T47D (cell line): ENCODE measurements around the gene NEK2.
"Not testable (repeated sequence)": the region's sequence is repeated elsewhere in the genome, so short reads cannot be mapped to it uniquely, and the experiment has no call there.

Experiments used
- DNase-seq, 2 experiments: peaks; one replicate each; pipeline versions ENCODE4 v3.0.0 to v3.0.0-alpha.2; 2011 to 2012; ENCODE audit warnings: low read depth in 1 of 2, low spot score in 1 of 2
- JUND ChIP-seq: IDR thresholded peaks from 2 replicates; pipeline ENCODE4 v1.6.1; 2012; ENCODE audit warnings: low read depth
- in situ Hi-C: cut with HindIII; loops from 2 replicates; pipeline ENCODE4 v1.10.0; 2016; ENCODE audit warnings: low sequenced_read_pairs, low pct_unique_long_range_greater_than_20kb

The NEK2 gene

GRCh38 chr1:211653959-211654496, 21.4 kb downstream of the NEK2 start:
- no peak for TF ChIP-seq JUND
- no peak for DNase-seq
- in situ Hi-C loops: no loop called here

- peak in 1 of 2 experiments; percentile 30 for DNase-seq
- no peak for TF ChIP-seq JUND
- in situ Hi-C loops: no loop called here
Observed at GRCh38 chr1:211653293-211653692, 22.1 kb downstream of the NEK2 start.

GRCh38 chr1:211652371-211652770, 23.1 kb downstream of the NEK2 start:
- no peak for TF ChIP-seq JUND
- no peak for DNase-seq
- in situ Hi-C loops: no loop called here

GRCh38 chr1:211650904-211651303, 24.5 kb downstream of the NEK2 start:
- TF ChIP-seq JUND: no peak
- no peak for DNase-seq
- in situ Hi-C loops: no loop called here

- no peak for DNase-seq
- TF ChIP-seq JUND: no peak
- in situ Hi-C loops: no loop called here
Observed at GRCh38 chr1:211648980-211649934, 26.2 kb downstream of the NEK2 start.

GRCh38 chr1:211648336-211648735, 27.1 kb downstream of the NEK2 start:
- in situ Hi-C loops: no loop called here
- no peak for TF ChIP-seq JUND
- DNase-seq: no peak

- no peak for TF ChIP-seq JUND
- in situ Hi-C loops: no loop called here
- DNase-seq: no peak
Observed at GRCh38 chr1:211647711-211648121, 27.7 kb downstream of the NEK2 start.

- DNase-seq: no peak
- no peak for TF ChIP-seq JUND
- in situ Hi-C loops: no loop called here
Observed at GRCh38 chr1:211646566-211646965, 28.9 kb downstream of the NEK2 start.

- DNase-seq, in situ Hi-C loops: not testable (repeated sequence)
Observed at GRCh38 chr1:211645601-211646000, 29.8 kb downstream of the NEK2 start.

GRCh38 chr1:211644653-211645052, 30.8 kb downstream of the NEK2 start:
- in situ Hi-C loops: no loop called here
- DNase-seq: no peak

GRCh38 chr1:211643324-211644212, 31.9 kb downstream of the NEK2 start:
- TF ChIP-seq JUND: no peak
- in situ Hi-C loops: no loop called here
- DNase-seq: peak; percentile 52 to 88

More at GRCh38 chr1:211644653-211645052, 30.8 kb downstream of the NEK2 start:
- no peak for TF ChIP-seq JUND

GRCh38 chr1:211642870-211643269, 32.6 kb downstream of the NEK2 start:
- no peak for DNase-seq
- no peak for TF ChIP-seq JUND
- in situ Hi-C loops: no loop called here
